ENCODE data around the gene SEBOX.

GRCh38 chr17:28331891-28332420 lies 33.0 kb downstream of the SEBOX start:
- TF ChIP-seq, protein P1, sequence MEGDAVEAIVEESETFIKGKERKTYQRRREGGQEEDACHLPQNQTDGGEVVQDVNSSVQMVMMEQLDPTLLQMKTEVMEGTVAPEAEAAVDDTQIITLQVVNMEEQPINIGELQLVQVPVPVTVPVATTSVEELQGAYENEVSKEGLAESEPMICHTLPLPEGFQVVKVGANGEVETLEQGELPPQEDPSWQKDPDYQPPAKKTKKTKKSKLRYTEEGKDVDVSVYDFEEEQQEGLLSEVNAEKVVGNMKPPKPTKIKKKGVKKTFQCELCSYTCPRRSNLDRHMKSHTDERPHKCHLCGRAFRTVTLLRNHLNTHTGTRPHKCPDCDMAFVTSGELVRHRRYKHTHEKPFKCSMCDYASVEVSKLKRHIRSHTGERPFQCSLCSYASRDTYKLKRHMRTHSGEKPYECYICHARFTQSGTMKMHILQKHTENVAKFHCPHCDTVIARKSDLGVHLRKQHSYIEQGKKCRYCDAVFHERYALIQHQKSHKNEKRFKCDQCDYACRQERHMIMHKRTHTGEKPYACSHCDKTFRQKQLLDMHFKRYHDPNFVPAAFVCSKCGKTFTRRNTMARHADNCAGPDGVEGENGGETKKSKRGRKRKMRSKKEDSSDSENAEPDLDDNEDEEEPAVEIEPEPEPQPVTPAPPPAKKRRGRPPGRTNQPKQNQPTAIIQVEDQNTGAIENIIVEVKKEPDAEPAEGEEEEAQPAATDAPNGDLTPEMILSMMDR (IDR thresholded peaks at IDR 0.05): no peak
- TF ChIP-seq POLR2A (IDR thresholded peaks at IDR 0.05): no peak

Data from prostate gland (tissue), 2 donors.